Body of pancreas (tissue), 4 donors: ENCODE data around the gene ERCC6. TPM values are rescaled to one million over a fixed set of nuclear protein-coding genes. Genes with fewer than 3 reads are reported as not detected.

Source experiments
- ATAC-seq: fragments of 150-250 bp; one replicate; pipeline ENCODE4 v1.9.1; 2016
- DNase-seq, 4 donors: peaks; one replicate each; pipeline ENCODE4 v3.0.0-alpha.2; 2019
- H3K27ac ChIP-seq, 4 donors: fragments of 200-600 bp; sonication (generic); 1 replicate in 3 of 4; 2 replicates in 1 of 4; pipeline versions ENCODE4 v1.5.1 to v1.6.1; 2016 to 2019; ENCODE audit warnings: mild to moderate bottlenecking in 1 of 4, mixed read lengths in 1 of 4, moderate library complexity in 1 of 4
- H3K27me3 ChIP-seq, 2 donors: fragments of 200-600 bp; sonication (generic); one replicate each; pipeline ENCODE4 v1.6.0; 2016; ENCODE audit warnings: mild to moderate bottlenecking in 1 of 2
- H3K36me3 ChIP-seq, 2 donors: fragments of 200-600 bp; sonication (generic); replicated peaks in 1 of 2; 2 replicates each; pipeline ENCODE4 v1.5.1; 2016; ENCODE audit warnings: low read depth in 2 of 2; ENCODE audit not compliant: insufficient read depth in 1 of 2
- H3K4me1 ChIP-seq: fragments of 200-600 bp; sonication (generic); one replicate; pipeline ENCODE4 v1.6.0; 2016
- H3K4me3 ChIP-seq, 2 donors: fragments of 200-600 bp; sonication (generic); 1 replicate in 1 of 2; 2 replicates in 1 of 2; pipeline ENCODE4 v1.5.1; 2016 to 2019
- H3K9me3 ChIP-seq, 3 donors: fragments of 200-600 bp; sonication (generic); 1 replicate in 2 of 3; 2 replicates in 1 of 3; pipeline ENCODE4 v1.5.1; 2016
- POLR2A ChIP-seq, 3 donors: fragments of 450-650 bp; IDR thresholded peaks; one replicate each; pipeline ENCODE4 v1.6.1; 2016; ENCODE audit warnings: antibody characterized with exemption in 3 of 3, mild to moderate bottlenecking in 2 of 3
- WGBS, 2 donors: methylation state at CpG; one replicate each; pipeline ENCODE4 v1.1.5; 2017; 5-methylcytosine and 5-hydroxymethylcytosine counted together
- intact Hi-C: fragments of 100-400 bp; cut with DNase I; formaldehyde crosslinking; loops from one replicate; pipeline ENCODE4 v1.15.1; 2023
- total RNA-seq, 2 donors: library from RNA; depleted of rRNA; stranded (reverse); fragments of >200 nt; gene quantifications; one replicate each; pipeline ENCODE4 v1.1.0, GENCODE V29; 2016
- TF ChIP-seq, protein P1 (sequence below), 7 experiments: fragments of 450-650 bp in 4 of 7; fragments of 200-600 bp in 3 of 7; sonication (generic) in 3 of 7; IDR thresholded peaks; one replicate each; pipeline ENCODE4 v1.5.1; 2016 to 2019; ENCODE audit warnings: antibody characterized with exemption in 7 of 7

ERCC6 gene
- total RNA-seq, 2 donors from 2014 or later = 15.6 to 16.8 TPM

DNA sequence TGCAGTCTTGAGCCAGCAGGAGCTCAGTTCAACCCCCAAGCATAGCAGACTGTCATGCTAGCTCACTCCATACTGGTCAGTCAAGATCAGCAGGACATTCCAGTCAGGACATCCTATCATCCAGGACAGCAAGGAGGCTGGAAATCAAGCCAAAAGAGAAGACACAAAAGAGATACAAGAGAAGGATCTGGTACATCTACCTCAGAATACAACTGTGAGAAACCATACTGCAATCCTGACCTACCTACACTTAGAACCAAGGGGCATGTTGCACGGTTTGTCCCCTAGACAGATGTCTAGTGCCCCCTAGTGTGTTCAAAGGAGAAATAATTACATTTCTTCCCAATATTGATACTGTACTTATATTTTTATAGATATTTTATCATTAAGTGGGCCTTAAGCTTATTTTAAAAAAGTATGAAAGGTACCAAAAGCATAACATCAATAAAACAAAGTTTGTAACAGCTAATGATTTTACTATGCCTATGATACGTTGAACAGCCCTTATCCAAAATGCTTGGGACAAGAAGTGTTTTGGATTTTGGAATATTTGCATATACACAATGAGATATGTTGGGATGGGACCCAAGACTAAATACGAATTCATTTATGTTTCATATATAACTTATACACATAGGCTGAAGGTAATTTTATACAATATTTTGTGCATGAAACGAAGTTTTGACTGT lies 26.7 kb downstream of the ERCC6 start:
- H3K36me3 ChIP-seq = no peaks in the 10 kb centered on the region
- no peaks in the 10 kb centered on the region for H3K27me3 ChIP-seq
- WGBS, 2 donors = 52 to 61% methylated on average over 4 of the region's 4 CpGs
- ATAC-seq (peak; percentile 62), DNase-seq (peak in 3 of 4 donors; percentile 17 to 23 (median 22))
- no peak for TF ChIP-seq POLR2A (IDR thresholded peaks at IDR 0.05)
- TF ChIP-seq, protein P1, sequence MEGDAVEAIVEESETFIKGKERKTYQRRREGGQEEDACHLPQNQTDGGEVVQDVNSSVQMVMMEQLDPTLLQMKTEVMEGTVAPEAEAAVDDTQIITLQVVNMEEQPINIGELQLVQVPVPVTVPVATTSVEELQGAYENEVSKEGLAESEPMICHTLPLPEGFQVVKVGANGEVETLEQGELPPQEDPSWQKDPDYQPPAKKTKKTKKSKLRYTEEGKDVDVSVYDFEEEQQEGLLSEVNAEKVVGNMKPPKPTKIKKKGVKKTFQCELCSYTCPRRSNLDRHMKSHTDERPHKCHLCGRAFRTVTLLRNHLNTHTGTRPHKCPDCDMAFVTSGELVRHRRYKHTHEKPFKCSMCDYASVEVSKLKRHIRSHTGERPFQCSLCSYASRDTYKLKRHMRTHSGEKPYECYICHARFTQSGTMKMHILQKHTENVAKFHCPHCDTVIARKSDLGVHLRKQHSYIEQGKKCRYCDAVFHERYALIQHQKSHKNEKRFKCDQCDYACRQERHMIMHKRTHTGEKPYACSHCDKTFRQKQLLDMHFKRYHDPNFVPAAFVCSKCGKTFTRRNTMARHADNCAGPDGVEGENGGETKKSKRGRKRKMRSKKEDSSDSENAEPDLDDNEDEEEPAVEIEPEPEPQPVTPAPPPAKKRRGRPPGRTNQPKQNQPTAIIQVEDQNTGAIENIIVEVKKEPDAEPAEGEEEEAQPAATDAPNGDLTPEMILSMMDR (IDR thresholded peaks at IDR 0.05) = peak; percentile 24 to 67 (median 64)
- H3K4me3 ChIP-seq = no peak overlapping the region
- H3K9me3 ChIP-seq = no peaks in the 10 kb centered on the region
- no peaks in the 10 kb centered on the region for H3K4me1 ChIP-seq
- intact Hi-C loops = no loop called here
- H3K27ac ChIP-seq = no peak overlapping the region

DNA sequence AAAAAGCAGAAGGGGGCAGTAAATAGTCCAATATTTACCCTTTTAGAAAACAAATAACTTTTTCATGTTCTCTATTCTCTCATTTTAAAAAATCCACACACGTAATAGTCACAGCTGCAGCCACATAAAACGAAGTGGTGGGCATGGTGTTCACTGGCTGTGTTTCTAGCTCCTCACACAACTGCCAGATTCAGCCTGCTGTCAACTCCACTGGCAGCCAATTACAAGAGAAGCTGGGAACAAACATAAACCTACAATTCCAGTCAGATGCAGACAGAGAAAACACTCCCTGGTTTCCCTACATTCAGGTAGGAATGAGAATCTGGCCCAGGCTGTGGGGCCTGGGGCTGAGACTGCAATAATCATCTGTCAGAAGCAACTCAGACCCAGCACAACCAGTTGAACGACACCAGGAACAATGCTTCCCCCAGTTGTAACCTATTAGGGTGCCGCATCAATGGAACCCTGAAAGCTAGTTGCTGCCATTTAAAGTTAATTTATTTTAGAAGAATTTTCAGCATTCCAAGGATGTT lies 29.1 kb downstream of the ERCC6 start:
- TF ChIP-seq POLR2A (IDR thresholded peaks at IDR 0.05) = no peak
- TF ChIP-seq, protein P1 (IDR thresholded peaks at IDR 0.05) = no peak
- no peaks in the 10 kb centered on the region for H3K27me3 ChIP-seq
- intact Hi-C loops = no loop called here
- H3K4me1 ChIP-seq = no peaks in the 10 kb centered on the region
- no peak overlapping the region for H3K27ac ChIP-seq
- no peak for ATAC-seq
- no peaks in the 10 kb centered on the region for H3K36me3 ChIP-seq
- no peak overlapping the region for H3K4me3 ChIP-seq
- 85 to 88% methylated on average over 4 of the region's 4 CpGs for WGBS, 2 donors
- H3K9me3 ChIP-seq = no peaks in the 10 kb centered on the region
- DNase-seq = no peak

DNA sequence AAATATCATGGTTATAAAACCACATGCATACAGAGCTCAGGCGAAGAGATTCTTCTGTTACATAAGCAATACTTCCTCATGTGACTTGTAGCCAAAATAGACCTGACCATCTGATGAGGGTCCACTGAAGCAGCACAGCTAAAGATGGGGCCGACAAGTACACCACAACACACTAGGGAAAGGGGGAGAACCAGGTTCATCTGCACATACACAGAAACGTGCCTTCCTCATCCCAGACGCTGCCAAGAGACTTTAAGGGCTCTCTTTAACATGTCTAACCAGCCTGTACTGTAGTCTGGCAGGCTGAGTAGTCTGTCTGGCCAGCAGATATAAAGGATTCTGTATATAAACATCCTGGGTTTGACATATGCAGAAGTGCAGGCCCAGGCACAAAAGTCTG lies 30.3 kb downstream of the ERCC6 start:
- no peak overlapping the region for H3K27ac ChIP-seq
- ATAC-seq (no peak), DNase-seq (no peak)
- H3K27me3 ChIP-seq = no peaks in the 10 kb centered on the region
- no peak for TF ChIP-seq POLR2A (IDR thresholded peaks at IDR 0.05)
- TF ChIP-seq, protein P1 (IDR thresholded peaks at IDR 0.05) = no peak
- intact Hi-C loops = no loop called here
- H3K4me3 ChIP-seq = no peak overlapping the region
- no peaks in the 10 kb centered on the region for H3K4me1 ChIP-seq
- H3K36me3 ChIP-seq = no peaks in the 10 kb centered on the region
- H3K9me3 ChIP-seq = no peaks in the 10 kb centered on the region
- WGBS, 2 donors = 51 to 57% methylated on average over 4 of the region's 4 CpGs

DNA sequence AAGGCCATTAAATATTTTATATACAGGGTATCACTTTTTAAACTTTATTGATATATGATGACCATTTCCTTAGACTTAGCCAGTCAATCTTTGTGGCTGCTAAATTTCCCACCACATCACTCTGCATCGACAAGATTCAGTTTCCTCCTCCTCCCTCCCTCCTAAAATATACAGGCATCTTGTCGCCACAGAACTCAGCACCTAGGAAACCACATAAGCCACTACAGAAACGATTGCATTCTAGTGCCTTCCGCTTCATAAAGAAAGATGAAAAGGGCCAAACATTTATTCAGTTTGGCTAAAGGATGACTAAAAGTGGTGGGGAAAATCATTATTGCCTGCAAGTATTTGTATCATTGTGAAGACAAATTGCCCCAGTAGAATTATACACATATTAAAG lies 30.7 kb downstream of the ERCC6 start:
- WGBS, 2 donors = 49 to 66% methylated on average over 4 of the region's 4 CpGs
- intact Hi-C loops = no loop called here
- no peaks in the 10 kb centered on the region for H3K27me3 ChIP-seq

More for the DNA sequence above, 30.7 kb downstream of the ERCC6 start:
- Histone ChIP-seq H3K4me1 (no peaks in the 10 kb centered on the region), H3K9me3 (no peaks in the 10 kb centered on the region), H3K36me3 (no peaks in the 10 kb centered on the region), H3K4me3 (no peak overlapping the region), H3K27ac (no peak overlapping the region)
- ATAC-seq (no peak), DNase-seq (no peak)
- TF ChIP-seq POLR2A (IDR thresholded peaks at IDR 0.05) = no peak
- TF ChIP-seq, protein P1 (IDR thresholded peaks at IDR 0.05) = no peak
